Esophagus squamous epithelium (tissue), 5 donors: ENCODE data around the gene ZFAND3. TPM values are rescaled to one million over a fixed set of nuclear protein-coding genes. Genes with fewer than 3 reads are reported as not detected.
A peak's percentile ranks its signal among the peaks of the same experiment; 100 is the strongest.

Experiments used
- DNase-seq: peaks from one replicate; lab custom pipeline; 2025; lab: John Stamatoyannopoulos, UW
- H3K27ac ChIP-seq, 4 donors: fragments of 200-600 bp; sonication (generic); one replicate each; pipeline ENCODE4 v1.5.1; 2016 to 2019; ENCODE audit warnings: mild to moderate bottlenecking in 1 of 4
- H3K27me3 ChIP-seq, 4 donors: fragments of 200-600 bp; sonication (generic); 1 replicate in 3 of 4; 2 replicates in 1 of 4; pipeline versions ENCODE4 v1.5.1 to v1.6.0; 2017 to 2021; ENCODE audit warnings: antibody characterized with exemption in 1 of 4
- H3K36me3 ChIP-seq, 3 donors: fragments of 200-600 bp; sonication (generic); one replicate each; pipeline ENCODE4 v1.5.1; 2016 to 2019
- H3K4me1 ChIP-seq, 3 donors: fragments of 200-600 bp; sonication (generic); one replicate each; pipeline ENCODE4 v1.5.1; 2017 to 2019
- H3K4me3 ChIP-seq, 4 donors: fragments of 200-600 bp; sonication (generic); 1 replicate in 3 of 4; 2 replicates in 1 of 4; pipeline ENCODE4 v1.5.1; 2016 to 2019; ENCODE audit warnings: mild to moderate bottlenecking in 2 of 4, moderate library complexity in 1 of 4
- H3K9me3 ChIP-seq, 3 donors: fragments of 200-600 bp; sonication (generic); one replicate each; pipeline ENCODE4 v1.5.1; 2016 to 2019
- CTCF ChIP-seq, 6 experiments: fragments of 450-650 bp in 4 of 6; fragments of 200-600 bp in 2 of 6; sonication (generic) in 2 of 6; IDR thresholded peaks; one replicate each; pipeline ENCODE4 v1.5.1; 2016 to 2019; ENCODE audit warnings: antibody characterized with exemption in 6 of 6, mild to moderate bottlenecking in 4 of 6, moderate library complexity in 4 of 6
- POLR2A ChIP-seq, 4 donors: fragments of 450-650 bp; IDR thresholded peaks; one replicate each; pipeline ENCODE4 v1.6.1; 2017; ENCODE audit warnings: antibody characterized with exemption in 4 of 4, mild to moderate bottlenecking in 4 of 4, moderate library complexity in 3 of 4
- WGBS, 2 donors: methylation state at CpG; one replicate each; pipeline ENCODE4 v1.1.5; 2018; 5-methylcytosine and 5-hydroxymethylcytosine counted together
- intact Hi-C: fragments of 100-400 bp; cut with DNase I; formaldehyde crosslinking; loops from one replicate; pipeline ENCODE4 v1.15.0; 2022
- total RNA-seq, 4 donors: library from RNA; depleted of rRNA; stranded (reverse); fragments of >200 nt; gene quantifications; one replicate each; pipeline ENCODE4 v1.1.0, GENCODE V29; 2016
- donor health status: DM: yes; HTN: yes; CAD: no.

Gene ZFAND3
- total RNA-seq, 4 donors from 2014 or later = 15.7 to 23.8 (median 20.9) TPM

- intact Hi-C loops = no loop called here
- Histone ChIP-seq H3K4me1 (peaks cover 9 to 59% (median 23%) of the 10 kb centered on the region in 3 donors), H3K27ac (no peak overlapping the region), H3K4me3 (no peak overlapping the region), H3K36me3 (peaks cover 0 to 4% (median 0%) of the 10 kb centered on the region in 3 donors), H3K27me3 (no peaks in the 10 kb centered on the region), H3K9me3 (no peaks in the 10 kb centered on the region)
- TF ChIP-seq POLR2A (IDR thresholded peaks at IDR 0.05) (no peak), CTCF (IDR thresholded peaks at IDR 0.05) (no peak)
- no peak for DNase-seq
- WGBS, 2 donors = 63 to 67% methylated on average over 4 of the region's 4 CpGs
Measured at GRCh38 chr6:38077488-38078030, 258.0 kb downstream of the ZFAND3 start.

- Histone ChIP-seq H3K36me3 (peaks cover 0 to 12% (median 0%) of the 10 kb centered on the region in 3 donors), H3K4me3 (no peak overlapping the region), H3K27me3 (no peaks in the 10 kb centered on the region), H3K27ac (peak overlapping the region in 3 of 4 donors; percentile 29 to 45 (median 30)), H3K9me3 (no peaks in the 10 kb centered on the region), H3K4me1 (peaks cover 9 to 61% (median 23%) of the 10 kb centered on the region in 3 donors)
- TF ChIP-seq CTCF (IDR thresholded peaks at IDR 0.05) (no peak), POLR2A (IDR thresholded peaks at IDR 0.05) (no peak)
- no peak for DNase-seq
- intact Hi-C loops = no loop called here
- WGBS, 2 donors = 56 to 61% methylated on average over 4 of the region's 4 CpGs
Measured at GRCh38 chr6:38078671-38079070, 259.1 kb downstream of the ZFAND3 start.

GRCh38 chr6:38079107-38079506 is 259.6 kb downstream of the ZFAND3 start:
- Histone ChIP-seq H3K4me1 (peaks cover 9 to 61% (median 23%) of the 10 kb centered on the region in 3 donors), H3K4me3 (no peak overlapping the region), H3K36me3 (peaks cover 0 to 16% (median 0%) of the 10 kb centered on the region in 3 donors), H3K27me3 (no peaks in the 10 kb centered on the region), H3K27ac (peak overlapping the region in 3 of 4 donors; percentile 29 to 45 (median 30)), H3K9me3 (no peaks in the 10 kb centered on the region)
- TF ChIP-seq POLR2A (IDR thresholded peaks at IDR 0.05) (no peak), CTCF (IDR thresholded peaks at IDR 0.05) (no peak)
- intact Hi-C loops = no loop called here
- no peak for DNase-seq
- 33 to 85% methylated on average over 1 of the region's 1 CpG for WGBS, 2 donors

GRCh38 chr6:38079537-38079936 is 260.0 kb downstream of the ZFAND3 start:
- H3K27ac ChIP-seq = peak overlapping the region in 2 of 4 donors; percentile 30 to 45
- TF ChIP-seq CTCF (IDR thresholded peaks at IDR 0.05) (no peak), POLR2A (IDR thresholded peaks at IDR 0.05) (no peak)
- intact Hi-C loops = no loop called here
- no peak overlapping the region for H3K4me3 ChIP-seq
- 24 to 38% methylated on average over 1 of the region's 1 CpG for WGBS, 2 donors
- H3K27me3 ChIP-seq = no peaks in the 10 kb centered on the region
- H3K4me1 ChIP-seq = peaks cover 9 to 61% (median 23%) of the 10 kb centered on the region in 3 donors
- no peaks in the 10 kb centered on the region for H3K9me3 ChIP-seq
- DNase-seq = no peak
- H3K36me3 ChIP-seq = peaks cover 0 to 20% (median 0%) of the 10 kb centered on the region in 3 donors

- Histone ChIP-seq H3K36me3 (peaks cover 0 to 28% (median 0%) of the 10 kb centered on the region in 3 donors), H3K27me3 (no peaks in the 10 kb centered on the region), H3K4me1 (peaks cover 9 to 61% (median 23%) of the 10 kb centered on the region in 3 donors), H3K27ac (peak overlapping the region in 1 of 4 donors; percentile 23), H3K4me3 (no peak overlapping the region), H3K9me3 (no peaks in the 10 kb centered on the region)
- intact Hi-C loops = no loop called here
- no peak for DNase-seq
- TF ChIP-seq CTCF (IDR thresholded peaks at IDR 0.05) (no peak), POLR2A (IDR thresholded peaks at IDR 0.05) (no peak)
- 22 to 44% methylated on average over 3 of the region's 3 CpGs for WGBS, 2 donors
Measured at GRCh38 chr6:38080360-38080759, 260.8 kb downstream of the ZFAND3 start.
